ENCODE measurements around the gene IZUMO4. TPM values are rescaled to one million over a fixed set of nuclear protein-coding genes. Genes with fewer than 3 reads are reported as not detected.
A peak's percentile ranks its signal among the peaks of the same experiment; 100 is the strongest.

The IZUMO4 gene
- total and polyA plus RNA-seq, 10 of the 15 experiments (the other 5 are each of a cell fraction or from before 2014, with no cell fraction given), result 0.53 to 27.1 (median 7.5) TPM

DNA sequence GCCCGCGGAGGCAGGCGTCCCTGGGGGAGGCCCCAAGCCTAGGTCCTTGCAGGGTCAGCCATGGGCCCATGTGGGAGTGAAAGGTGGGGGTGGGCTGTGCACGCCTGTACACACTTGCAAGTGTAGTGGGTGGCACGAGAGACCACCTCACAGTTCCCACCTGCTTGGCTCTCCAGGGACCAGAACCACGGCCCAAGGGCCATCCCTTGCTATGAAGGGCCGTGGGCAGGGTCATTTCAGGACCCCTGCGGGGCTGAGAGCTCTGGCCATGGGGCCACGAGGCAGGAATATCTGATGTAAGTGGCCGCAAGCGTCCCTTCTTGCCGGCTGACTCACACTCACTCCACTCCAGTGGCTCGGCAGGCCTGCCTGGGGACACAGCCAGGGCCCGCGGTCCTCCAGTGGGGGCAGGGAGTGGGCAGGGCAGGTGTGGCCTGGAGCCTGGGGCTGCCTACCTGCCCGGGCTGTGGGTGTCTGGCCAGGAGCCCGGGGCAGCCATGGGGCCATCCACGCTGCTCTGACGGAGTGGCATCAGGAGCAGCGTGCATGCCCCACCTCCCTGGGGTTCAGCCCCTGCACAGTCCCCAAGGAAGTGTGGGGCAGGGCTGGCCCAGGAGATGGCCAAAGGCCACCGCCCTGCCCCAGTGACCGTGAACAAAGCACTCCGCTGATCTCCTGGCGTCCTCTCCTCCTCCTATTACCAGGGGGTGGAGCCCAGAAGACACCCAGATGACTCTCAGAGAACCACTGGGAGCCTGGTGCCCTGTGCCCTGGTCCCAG, 37.1 kb upstream of the IZUMO4 start:
- Histone ChIP-seq H3K36me3 (ENCODE audit: control insufficient read depth in 2 of 2, insufficient read depth in 2 of 2, low read length in 1 of 2) (no peaks in the 10 kb centered on the region), H3K9ac (ENCODE audit: control insufficient read depth, insufficient read depth, low read length) (peak overlapping the region; percentile 97; the same call in 1 of the 2 replicates), H3K9me3 (replicated peaks; ENCODE audit: control insufficient read depth, insufficient read depth, low read length) (no peaks in the 10 kb centered on the region), H3K27ac (ENCODE audit: control insufficient read depth, insufficient read depth) (peak overlapping the region; percentile 98), H3K79me2 (ENCODE audit: control insufficient read depth, insufficient read depth, low read length) (peaks cover 17% of the 10 kb centered on the region), H4K20me1 (ENCODE audit: control insufficient read depth, insufficient read depth) (no peaks in the 10 kb centered on the region), H3K4me3 (peak overlapping the region; percentile 88), H3K27me3 (replicated peaks in 1 of 2; ENCODE audit: control insufficient read depth in 2 of 2, insufficient read depth in 2 of 2, low read length in 1 of 2) (no peaks in the 10 kb centered on the region), H3K4me1 (ENCODE audit: control insufficient read depth, insufficient read depth, low read length) (peaks cover 39% of the 10 kb centered on the region), H2AFZ (ENCODE audit: control insufficient read depth, low read depth, low read length) (no peak overlapping the region), H3K4me2 (ENCODE audit: control insufficient read depth, insufficient read depth) (peak overlapping the region; percentile 99)
- BruUV-seq (replicated peaks), result no TSS peak
- DNase-seq (ENCODE audit: low read depth, low spot score) (no peak), ATAC-seq (peak; percentile 3; the same call in 1 of the 3 replicates), FAIRE-seq (no peak)
- CTCF ChIA-PET, result interaction anchor here (0.9 kb wide), 1 partner anchor 8 kb away, joined by 3 read pairs; no protein-coding TSS in a partner anchor
- RAD21 ChIA-PET (ENCODE audit: unreplicated experiment), result interaction anchor here (1.2 kb wide), 2 partner anchors 8 to 17 kb away, joined by 4 read pairs; no protein-coding TSS in a partner anchor
- POLR2A ChIA-PET, result interaction anchor here (0.7 to 1.6 kb wide), 7 partner anchors 8 to 33 kb away, joined by 3 to 13 read pairs (median 7); no protein-coding TSS in a partner anchor
- intact Hi-C loops (cut with micrococcal nuclease; ENCODE audit: unreplicated experiment) (loop anchor here (5.0 kb wide), 1 partner anchor 42 kb away; the partner anchor contains the start of gene BTBD2), in situ Hi-C loops (cut with MboI) (no loop called here)
- SMC1A ChIA-PET (ENCODE audit: uncharacterized antibody, unreplicated experiment), result no interaction called here
- WGBS (ENCODE audit: insufficient coverage, insufficient replicate concordance, low lambda C conversion rate, missing lambda C conversion rate), result 72% methylated on average over 22 of the region's 24 CpGs
- no peak for TF ChIP-seq RAD51 (IDR thresholded peaks at IDR 0.05)
- TF ChIP-seq TAF1 (IDR thresholded peaks at IDR 0.05; ENCODE audit: borderline replicate concordance, low read depth, low read length), result no peak
- TF ChIP-seq, protein P1, sequence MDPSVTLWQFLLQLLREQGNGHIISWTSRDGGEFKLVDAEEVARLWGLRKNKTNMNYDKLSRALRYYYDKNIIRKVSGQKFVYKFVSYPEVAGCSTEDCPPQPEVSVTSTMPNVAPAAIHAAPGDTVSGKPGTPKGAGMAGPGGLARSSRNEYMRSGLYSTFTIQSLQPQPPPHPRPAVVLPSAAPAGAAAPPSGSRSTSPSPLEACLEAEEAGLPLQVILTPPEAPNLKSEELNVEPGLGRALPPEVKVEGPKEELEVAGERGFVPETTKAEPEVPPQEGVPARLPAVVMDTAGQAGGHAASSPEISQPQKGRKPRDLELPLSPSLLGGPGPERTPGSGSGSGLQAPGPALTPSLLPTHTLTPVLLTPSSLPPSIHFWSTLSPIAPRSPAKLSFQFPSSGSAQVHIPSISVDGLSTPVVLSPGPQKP (IDR thresholded peaks at IDR 0.05; ENCODE audit: low read depth, low read length), result no peak
- TF ChIP-seq NFYB (IDR thresholded peaks at IDR 0.05; ENCODE audit: insufficient read depth, low read depth, low read length), result no peak
- TF ChIP-seq, protein P2, sequence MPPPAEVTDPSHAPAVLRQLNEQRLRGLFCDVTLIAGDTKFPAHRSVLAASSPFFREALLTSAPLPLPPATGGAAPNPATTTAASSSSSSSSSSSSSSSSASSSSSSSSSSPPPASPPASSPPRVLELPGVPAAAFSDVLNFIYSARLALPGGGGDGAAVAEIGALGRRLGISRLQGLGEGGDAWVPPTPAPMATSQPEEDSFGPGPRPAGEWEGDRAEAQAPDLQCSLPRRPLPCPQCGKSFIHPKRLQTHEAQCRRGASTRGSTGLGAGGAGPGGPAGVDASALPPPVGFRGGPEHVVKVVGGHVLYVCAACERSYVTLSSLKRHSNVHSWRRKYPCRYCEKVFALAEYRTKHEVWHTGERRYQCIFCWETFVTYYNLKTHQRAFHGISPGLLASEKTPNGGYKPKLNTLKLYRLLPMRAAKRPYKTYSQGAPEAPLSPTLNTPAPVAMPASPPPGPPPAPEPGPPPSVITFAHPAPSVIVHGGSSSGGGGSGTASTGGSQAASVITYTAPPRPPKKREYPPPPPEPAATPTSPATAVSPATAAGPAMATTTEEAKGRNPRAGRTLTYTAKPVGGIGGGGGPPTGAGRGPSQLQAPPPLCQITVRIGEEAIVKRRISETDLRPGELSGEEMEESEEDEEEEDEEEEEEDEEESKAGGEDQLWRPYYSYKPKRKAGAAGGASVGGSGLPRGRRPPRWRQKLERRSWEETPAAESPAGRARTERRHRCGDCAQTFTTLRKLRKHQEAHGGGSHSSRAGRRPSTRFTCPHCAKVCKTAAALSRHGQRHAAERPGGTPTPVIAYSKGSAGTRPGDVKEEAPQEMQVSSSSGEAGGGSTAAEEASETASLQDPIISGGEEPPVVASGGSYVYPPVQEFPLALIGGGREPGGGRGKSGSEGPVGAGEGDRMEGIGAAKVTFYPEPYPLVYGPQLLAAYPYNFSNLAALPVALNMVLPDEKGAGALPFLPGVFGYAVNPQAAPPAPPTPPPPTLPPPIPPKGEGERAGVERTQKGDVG (CRISPR knock-in tag; IDR thresholded peaks at IDR 0.05), result no peak
- TF ChIP-seq, protein P3, sequence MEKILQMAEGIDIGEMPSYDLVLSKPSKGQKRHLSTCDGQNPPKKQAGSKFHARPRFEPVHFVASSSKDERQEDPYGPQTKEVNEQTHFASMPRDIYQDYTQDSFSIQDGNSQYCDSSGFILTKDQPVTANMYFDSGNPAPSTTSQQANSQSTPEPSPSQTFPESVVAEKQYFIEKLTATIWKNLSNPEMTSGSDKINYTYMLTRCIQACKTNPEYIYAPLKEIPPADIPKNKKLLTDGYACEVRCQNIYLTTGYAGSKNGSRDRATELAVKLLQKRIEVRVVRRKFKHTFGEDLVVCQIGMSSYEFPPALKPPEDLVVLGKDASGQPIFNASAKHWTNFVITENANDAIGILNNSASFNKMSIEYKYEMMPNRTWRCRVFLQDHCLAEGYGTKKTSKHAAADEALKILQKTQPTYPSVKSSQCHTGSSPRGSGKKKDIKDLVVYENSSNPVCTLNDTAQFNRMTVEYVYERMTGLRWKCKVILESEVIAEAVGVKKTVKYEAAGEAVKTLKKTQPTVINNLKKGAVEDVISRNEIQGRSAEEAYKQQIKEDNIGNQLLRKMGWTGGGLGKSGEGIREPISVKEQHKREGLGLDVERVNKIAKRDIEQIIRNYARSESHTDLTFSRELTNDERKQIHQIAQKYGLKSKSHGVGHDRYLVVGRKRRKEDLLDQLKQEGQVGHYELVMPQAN (conservative IDR thresholded peaks at IDR 0.05), result no peak
- TF ChIP-seq, protein P4, sequence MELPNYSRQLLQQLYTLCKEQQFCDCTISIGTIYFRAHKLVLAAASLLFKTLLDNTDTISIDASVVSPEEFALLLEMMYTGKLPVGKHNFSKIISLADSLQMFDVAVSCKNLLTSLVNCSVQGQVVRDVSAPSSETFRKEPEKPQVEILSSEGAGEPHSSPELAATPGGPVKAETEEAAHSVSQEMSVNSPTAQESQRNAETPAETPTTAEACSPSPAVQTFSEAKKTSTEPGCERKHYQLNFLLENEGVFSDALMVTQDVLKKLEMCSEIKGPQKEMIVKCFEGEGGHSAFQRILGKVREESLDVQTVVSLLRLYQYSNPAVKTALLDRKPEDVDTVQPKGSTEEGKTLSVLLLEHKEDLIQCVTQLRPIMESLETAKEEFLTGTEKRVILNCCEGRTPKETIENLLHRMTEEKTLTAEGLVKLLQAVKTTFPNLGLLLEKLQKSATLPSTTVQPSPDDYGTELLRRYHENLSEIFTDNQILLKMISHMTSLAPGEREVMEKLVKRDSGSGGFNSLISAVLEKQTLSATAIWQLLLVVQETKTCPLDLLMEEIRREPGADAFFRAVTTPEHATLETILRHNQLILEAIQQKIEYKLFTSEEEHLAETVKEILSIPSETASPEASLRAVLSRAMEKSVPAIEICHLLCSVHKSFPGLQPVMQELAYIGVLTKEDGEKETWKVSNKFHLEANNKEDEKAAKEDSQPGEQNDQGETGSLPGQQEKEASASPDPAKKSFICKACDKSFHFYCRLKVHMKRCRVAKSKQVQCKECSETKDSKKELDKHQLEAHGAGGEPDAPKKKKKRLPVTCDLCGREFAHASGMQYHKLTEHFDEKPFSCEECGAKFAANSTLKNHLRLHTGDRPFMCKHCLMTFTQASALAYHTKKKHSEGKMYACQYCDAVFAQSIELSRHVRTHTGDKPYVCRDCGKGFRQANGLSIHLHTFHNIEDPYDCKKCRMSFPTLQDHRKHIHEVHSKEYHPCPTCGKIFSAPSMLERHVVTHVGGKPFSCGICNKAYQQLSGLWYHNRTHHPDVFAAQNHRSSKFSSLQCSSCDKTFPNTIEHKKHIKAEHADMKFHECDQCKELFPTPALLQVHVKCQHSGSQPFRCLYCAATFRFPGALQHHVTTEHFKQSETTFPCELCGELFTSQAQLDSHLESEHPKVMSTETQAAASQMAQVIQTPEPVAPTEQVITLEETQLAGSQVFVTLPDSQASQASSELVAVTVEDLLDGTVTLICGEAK (IDR thresholded peaks at IDR 0.05; ENCODE audit: borderline replicate concordance), result no peak
- no peak for TF ChIP-seq GABPA (IDR thresholded peaks at IDR 0.05; ENCODE audit: low read depth)
- TF ChIP-seq CREB1 (IDR thresholded peaks at IDR 0.05; ENCODE audit: low read depth), result no peak
- 0 out of 2 replicates have a peak, but pooled peaks have one; percentile 51 for TF ChIP-seq LARP7 (IDR thresholded peaks at IDR 0.05)

All from GM12878 (cell line).